Lower leg skin (tissue), 4 donors: ENCODE results near the gene TCEA2. TPM values are rescaled to one million over a fixed set of nuclear protein-coding genes. Genes with fewer than 3 reads are reported as not detected.

Experiments used
- DNase-seq, 2 donors: peaks; one replicate each; pipeline ENCODE4 v3.0.0-alpha.2; 2019; ENCODE audit warnings: low spot score in 2 of 2
- H3K4me3 ChIP-seq: fragments of 200-600 bp; sonication (generic); 2 replicates; pipeline ENCODE4 v1.5.1; 2017; ENCODE audit warnings: mild to moderate bottlenecking, low read depth; ENCODE audit not compliant: poor library complexity, severe bottlenecking
- CTCF ChIP-seq, 3 donors: fragments of 450-650 bp; IDR thresholded peaks; one replicate each; pipeline ENCODE4 v1.5.1; 2016; ENCODE audit warnings: antibody characterized with exemption in 3 of 3, mild to moderate bottlenecking in 3 of 3, moderate library complexity in 2 of 3
- POLR2A ChIP-seq, 2 donors: fragments of 450-650 bp; IDR thresholded peaks; one replicate each; pipeline ENCODE4 v1.6.1; 2016 to 2017; ENCODE audit warnings: antibody characterized with exemption in 2 of 2, mild to moderate bottlenecking in 1 of 2, moderate library complexity in 1 of 2
- WGBS, 2 donors: methylation state at CpG; one replicate each; pipeline ENCODE4 v1.1.5; 2018; 5-methylcytosine and 5-hydroxymethylcytosine counted together
- intact Hi-C: fragments of 100-400 bp; cut with DNase I; formaldehyde crosslinking; loops from one replicate; pipeline ENCODE4 v1.15.0; 2023; ENCODE audit warnings: low total_unique reads
- total RNA-seq, 4 donors: library from RNA; depleted of rRNA; stranded (reverse); fragments of >200 nt; gene quantifications; one replicate each; pipeline ENCODE4 v1.1.0, GENCODE V29; 2016

Gene TCEA2
- total RNA-seq, 4 donors from 2014 or later: 16.5 to 52.3 (median 22.8) TPM

- no peak overlapping the region for H3K4me3 ChIP-seq
- intact Hi-C loops: no loop called here
- DNase-seq: no peak
- TF ChIP-seq POLR2A (IDR thresholded peaks at IDR 0.05): no peak
- TF ChIP-seq CTCF (IDR thresholded peaks at IDR 0.05): no peak
- WGBS, 2 donors: 84 to 94% methylated on average over 6 of the region's 6 CpGs
Measured at GRCh38 chr20:64081624-64081964, 18.6 kb downstream of the TCEA2 start.

DNA sequence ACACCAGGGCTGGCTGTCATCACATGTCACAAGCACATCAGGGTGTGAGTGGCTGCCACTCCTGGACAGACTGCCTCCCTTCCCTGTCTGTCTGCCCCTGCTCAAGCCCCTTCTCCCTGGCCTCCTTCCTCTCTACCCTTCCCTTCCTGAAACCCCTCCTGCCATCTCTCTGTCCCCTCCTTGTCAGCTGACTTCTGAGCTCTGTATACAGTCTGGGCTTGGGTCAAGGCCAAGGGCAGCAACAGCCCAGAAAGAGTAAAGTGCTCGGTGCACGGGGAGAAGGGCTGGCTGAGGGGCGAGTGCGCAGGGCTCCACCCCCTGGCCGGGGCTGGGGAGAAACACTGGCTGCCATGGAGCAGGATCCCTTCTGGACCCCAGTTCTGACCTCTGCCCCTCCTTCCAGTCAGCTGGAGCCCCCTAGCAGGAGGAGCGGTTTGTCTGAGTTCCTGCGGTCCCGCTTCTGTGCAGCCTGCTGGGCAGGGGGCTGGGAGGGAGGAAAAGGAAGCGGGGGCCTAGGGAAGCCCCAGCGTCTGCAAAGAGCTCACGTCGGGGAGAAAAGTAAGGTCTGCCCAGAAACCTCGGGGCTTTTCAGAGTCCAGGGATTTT is 19.2 kb downstream of the TCEA2 start:
- intact Hi-C loops: no loop called here
- no peak overlapping the region for H3K4me3 ChIP-seq
- no peak for TF ChIP-seq POLR2A (IDR thresholded peaks at IDR 0.05)
- TF ChIP-seq CTCF (IDR thresholded peaks at IDR 0.05): no peak
- DNase-seq: no peak
- 29 to 40% methylated on average over 7 to 9 of the region's 13 CpGs for WGBS, 2 donors

DNA sequence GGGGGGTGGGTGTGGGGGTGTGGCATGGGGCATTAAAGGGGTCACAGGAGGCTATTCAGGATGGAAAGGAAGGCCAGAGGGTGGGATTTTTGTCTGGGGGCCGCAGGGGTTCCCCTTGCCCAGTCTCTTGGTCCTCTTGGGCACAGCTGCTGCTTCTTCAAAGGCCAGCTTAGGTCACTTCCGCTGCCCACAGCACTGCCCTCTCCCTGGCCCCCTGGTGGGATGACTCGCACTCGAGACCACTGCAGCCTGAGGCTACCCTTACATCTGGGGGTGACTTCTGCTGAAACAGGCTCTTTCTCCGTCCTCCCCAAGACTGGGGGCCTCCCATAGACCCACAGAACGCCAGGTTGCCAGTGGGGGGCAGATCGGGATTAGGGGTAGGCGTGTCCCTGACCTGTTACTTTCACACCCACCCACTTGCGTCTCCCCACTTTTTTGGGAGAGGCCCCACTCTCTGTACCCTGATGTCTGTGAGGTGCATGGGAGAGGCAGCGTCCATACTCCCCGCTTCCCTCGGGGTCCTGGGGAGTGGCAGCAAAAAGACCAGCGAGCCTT is 19.9 kb downstream of the TCEA2 start:
- no peak for DNase-seq
- TF ChIP-seq CTCF (IDR thresholded peaks at IDR 0.05) (no peak), POLR2A (IDR thresholded peaks at IDR 0.05) (no peak)
- 21 to 22% methylated on average over 11 to 13 of the region's 13 CpGs for WGBS, 2 donors
- H3K4me3 ChIP-seq: no peak overlapping the region
- intact Hi-C loops: no loop called here

- DNase-seq: peak in 1 of 2 donors; percentile 94
- intact Hi-C loops: no loop called here
- no peak overlapping the region for H3K4me3 ChIP-seq
- no peak for TF ChIP-seq POLR2A (IDR thresholded peaks at IDR 0.05)
- TF ChIP-seq CTCF (IDR thresholded peaks at IDR 0.05): no peak
- WGBS, 2 donors: 1 to 2% methylated on average over 18 to 37 of the region's 52 CpGs
Measured at GRCh38 chr20:64083378-64083803, 20.4 kb downstream of the TCEA2 start.

DNA sequence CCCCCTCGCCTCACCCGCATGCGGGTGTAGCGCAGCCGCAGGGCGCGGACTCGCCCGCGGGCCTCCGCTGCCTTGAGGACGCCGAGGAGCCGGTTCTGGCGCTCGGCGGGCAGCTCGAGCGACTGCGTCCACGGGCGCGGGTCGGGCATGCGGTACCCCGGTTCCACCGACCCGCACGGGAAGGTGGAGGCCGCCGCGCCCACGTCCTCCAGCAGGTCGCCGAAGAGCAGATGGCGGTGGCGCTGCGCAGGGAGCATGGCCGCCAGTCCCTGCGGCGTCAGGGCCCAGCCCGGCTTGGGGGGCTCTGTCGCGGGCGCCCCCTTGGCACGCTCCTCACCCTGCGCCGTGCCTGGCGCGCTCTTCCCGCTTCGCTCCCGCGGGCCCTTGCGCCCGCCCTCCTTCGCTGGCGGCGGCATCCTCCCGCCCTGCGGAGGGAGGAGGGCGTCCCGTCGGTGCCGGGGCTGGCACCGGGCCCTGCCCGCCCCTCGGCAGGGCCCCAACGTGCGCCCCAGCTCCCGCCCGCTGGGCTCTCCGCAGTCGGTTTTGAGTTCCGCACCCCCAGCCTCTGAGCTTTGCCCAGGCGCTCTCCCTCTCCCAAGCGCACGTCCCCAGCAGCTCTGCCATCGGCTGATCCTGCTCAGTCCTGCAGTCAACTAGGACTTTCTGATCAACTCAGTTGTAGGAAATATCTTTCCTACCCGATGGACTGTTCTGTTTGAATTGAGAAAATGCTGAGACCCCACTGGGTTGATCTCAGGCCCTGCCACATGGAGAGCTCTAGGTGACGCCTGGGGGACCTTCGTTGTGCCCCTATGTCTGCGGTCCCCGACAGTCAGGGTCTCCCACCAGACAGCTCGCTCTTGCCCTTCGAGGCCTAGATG is 21.0 kb downstream of the TCEA2 start, which contains the start of gene LKAAEAR1:
LKAAEAR1 (minus strand) TSS at position 595 of the 881 bp plus-strand sequence; CDS start at position 416, 179 bp downstream.
- DNase-seq: no peak
- 4 to 10% methylated on average over 23 to 46 of the region's 86 CpGs for WGBS, 2 donors
- no peak for TF ChIP-seq POLR2A (IDR thresholded peaks at IDR 0.05)
- TF ChIP-seq CTCF (IDR thresholded peaks at IDR 0.05): no peak
- intact Hi-C loops: no loop called here
- H3K4me3 ChIP-seq: no peak within 1 kb of the TSS
